T-helper 9 cell (primary cell): ENCODE measurements around the gene CCR2.

Experiments used
- DNase-seq: peaks from one replicate; pipeline ENCODE4 v3.0.0-alpha.2; 2020

Gene CCR2

DNA sequence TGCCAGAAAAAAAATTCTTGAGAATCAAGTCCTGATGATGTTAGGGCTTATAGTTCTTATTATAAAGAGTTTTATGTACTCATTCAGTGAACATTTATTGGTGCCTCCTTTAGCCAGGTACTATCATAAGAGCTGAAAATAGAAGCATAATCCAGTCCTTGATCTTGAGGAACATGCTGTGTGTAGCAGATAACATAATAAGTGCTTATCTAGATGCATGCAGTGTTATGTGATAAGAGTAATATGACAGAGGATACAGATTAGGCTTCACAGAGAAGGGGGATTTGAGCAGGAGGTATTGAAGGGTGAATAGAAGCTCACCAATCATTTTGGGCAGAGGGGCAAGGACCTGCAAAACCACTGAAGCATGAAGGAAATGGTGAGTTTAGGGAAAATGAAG lies 1.1 kb downstream of the CCR2 start:
- DNase-seq: no peak

DNA sequence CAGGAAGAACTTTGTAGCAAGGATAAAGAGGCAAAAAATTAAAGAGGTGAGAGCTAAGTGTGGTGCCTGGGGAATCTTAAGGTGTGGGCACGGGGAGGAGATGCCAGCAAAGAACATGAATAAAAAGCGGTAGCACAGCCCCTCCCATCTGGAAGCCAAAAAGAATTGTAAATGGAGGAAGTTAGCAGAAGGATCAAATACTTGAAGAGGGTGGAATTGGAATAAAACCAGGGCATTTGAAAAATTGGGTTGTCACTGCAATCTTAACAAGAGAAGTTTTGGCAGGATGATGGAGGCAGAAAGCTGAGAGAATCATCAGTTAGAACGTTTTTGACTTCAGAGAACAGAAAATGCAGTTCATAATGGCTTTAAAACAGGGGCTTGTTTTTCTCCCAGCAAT lies 2.4 kb downstream of the CCR2 start:
- DNase-seq: no peak

DNA sequence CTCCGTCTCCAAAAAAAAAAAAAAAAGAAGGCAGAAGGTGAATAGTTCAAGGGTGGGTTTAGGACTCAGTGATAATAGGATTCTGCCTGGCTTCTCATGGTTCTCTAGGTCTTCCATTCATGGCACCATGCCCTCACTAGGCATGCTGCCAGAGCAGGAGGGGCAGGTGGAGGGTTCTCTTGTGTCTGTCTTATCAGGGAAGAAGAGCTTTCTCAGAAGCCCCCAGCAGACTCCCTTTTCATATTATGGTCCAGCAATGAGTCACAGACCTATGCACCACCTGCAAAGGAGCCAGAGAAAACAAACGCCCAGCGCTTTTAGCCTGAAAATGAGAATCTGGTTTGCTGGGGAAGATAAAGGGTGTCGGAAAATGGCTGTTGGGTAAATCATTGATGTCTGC lies 3.0 kb downstream of the CCR2 start:
- DNase-seq: no peak

DNA sequence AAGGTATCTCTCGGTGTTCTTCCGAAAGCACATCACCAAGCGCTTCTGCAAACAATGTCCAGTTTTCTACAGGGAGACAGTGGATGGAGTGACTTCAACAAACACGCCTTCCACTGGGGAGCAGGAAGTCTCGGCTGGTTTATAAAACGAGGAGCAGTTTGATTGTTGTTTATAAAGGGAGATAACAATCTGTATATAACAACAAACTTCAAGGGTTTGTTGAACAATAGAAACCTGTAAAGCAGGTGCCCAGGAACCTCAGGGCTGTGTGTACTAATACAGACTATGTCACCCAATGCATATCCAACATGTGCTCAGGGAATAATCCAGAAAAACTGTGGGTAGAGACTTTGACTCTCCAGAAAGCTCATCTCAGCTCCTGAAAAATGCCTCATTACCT lies 4.6 kb downstream of the CCR2 start:
- no peak for DNase-seq

DNA sequence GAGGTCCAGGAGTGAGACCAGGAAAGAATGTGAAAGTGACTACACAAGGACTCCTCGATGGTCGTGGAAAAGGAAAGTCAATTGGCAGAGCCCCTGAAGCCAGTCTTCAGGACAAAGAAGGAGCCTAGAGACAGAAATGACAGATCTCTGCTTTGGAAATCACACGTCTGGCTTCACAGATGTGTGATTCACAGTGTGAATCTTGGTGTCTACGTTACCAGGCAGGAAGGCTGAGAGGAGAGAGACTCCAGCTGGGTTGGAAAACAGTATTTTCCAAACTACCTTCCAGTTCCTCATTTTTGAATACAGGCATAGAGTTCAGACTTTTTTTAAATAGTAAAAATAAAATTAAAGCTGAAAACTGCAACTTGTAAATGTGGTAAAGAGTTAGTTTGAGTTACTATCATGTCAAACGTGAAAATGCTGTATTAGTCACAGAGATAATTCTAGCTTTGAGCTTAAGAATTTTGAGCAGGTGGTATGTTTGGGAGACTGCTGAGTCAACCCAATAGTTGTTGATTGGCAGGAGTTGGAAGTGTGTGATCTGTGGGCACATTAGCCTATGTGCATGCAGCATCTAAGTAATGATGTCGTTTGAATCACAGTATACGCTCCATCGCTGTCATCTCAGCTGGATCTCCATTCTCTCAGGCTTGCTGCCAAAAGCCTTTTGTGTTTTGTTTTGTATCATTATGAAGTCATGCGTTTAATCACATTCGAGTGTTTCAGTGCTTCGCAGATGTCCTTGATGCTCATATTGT lies 6.0 kb downstream of the CCR2 start:
- no peak for DNase-seq

DNA sequence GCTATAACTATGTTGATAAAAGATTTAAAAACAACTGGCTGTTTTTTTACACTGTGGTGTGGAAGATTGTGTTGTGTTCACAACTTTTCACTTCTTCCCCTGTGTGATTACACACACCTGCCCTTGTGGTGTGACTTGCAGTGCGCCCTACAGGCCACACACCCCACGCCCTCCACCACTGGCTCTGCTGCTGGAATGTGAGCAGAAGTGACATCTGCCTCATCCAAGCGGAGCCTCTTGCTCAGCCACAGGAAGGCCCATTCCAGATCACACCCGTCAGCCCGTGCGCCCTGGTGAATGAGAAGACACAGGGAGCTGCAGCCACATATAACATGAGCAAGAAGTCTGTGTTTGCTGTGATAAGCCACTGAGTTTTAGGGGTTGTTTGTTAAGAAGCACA lies 7.0 kb downstream of the CCR2 start:
- DNase-seq: no peak

DNA sequence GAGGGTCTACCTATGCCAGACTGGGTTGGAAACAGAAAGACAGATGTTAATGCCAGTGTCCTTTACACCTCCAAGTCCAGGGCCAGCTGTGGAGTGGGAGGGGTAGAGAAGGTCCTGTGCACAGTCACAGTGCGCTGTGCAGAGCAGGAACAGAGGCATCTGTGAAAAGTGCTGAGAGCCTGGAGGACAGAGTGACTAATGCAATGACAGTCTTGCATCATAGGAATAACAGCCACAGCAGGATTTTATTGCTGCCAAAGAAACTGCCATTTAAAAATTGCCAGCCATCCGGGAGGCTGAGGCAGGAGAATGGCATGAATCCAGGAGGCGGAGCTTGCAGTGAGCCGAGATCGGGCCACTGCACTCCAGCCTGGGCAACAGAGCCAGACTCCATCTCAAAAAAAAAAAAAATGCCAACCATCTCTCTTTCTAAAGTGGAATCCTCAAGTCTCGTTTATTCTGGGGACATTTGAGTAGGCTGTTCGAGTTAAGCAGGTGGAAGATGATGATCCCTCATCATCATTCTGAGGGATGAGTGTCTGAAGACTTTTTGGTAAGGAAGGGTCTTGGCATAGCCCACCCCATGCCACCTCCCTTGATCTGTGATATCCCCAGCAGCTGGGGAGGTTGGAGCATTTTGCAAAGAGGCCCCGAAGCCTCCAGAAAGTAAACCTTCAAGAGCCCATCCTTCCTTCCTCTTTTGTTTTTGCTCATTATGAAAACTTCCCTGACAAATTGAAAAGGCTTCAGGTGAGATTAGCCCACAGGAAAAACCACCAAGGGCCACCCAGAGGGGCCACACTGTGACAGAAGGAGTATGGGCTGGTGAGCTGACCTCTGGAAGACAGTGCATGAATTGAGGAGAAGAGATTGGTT lies 7.7 kb downstream of the CCR2 start:
- no peak for DNase-seq

DNA sequence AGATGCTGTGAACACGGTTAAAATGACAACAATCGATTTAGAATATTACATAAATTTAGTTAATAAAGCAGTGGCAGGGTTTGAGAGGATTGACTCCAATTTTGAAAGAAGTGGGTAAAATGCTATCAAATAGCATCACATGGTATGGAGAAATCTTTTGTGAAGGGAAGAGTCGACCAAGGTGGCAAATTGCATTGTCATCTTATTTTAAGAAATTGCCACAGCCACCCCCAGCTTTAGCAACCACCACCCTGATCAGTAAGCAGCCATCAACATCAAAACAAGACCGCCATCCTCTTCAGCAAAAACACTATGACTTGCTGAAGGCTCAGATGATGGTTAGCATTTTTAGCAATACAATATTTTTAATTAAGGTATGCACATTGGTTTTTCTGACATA lies 11.1 kb downstream of the CCR2 start:
- DNase-seq: no peak

DNA sequence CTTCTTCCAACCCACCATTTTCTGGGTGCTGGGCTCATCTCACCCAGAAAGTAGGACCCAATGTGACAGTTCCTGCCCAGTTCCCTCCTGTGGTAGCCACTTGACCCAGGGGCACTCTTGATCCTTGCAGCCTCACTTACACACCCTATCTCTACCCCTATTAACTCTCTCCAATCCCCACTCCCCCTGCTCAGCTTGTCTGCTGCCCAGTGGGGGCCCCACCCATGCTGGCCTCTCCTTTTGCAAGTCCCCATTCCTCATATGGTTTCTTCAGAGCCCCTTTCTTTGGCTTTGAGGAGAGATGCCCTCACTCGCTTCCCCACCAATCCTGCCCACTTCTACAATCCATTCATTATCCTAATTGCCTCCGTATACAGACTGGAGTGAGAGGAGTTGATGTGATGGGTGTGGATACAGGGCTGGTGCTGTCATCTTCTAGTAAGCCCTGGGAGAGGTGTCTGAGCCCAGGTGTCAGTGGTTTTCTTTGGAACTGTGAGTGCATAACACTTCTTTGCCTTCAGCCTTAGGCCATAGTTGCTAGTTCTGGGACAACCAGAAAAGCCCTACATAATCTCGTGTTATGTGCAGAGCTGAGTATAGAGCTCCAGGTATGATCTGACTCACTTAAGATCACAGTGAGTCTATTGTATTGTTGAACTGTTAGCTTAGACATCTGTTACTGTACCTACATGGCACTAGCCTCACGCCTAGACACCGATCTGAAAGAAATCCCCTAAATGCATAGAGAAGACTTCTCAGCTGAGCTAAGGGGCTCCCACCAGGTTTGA lies 12.0 kb downstream of the CCR2 start:
- DNase-seq: no peak

DNA sequence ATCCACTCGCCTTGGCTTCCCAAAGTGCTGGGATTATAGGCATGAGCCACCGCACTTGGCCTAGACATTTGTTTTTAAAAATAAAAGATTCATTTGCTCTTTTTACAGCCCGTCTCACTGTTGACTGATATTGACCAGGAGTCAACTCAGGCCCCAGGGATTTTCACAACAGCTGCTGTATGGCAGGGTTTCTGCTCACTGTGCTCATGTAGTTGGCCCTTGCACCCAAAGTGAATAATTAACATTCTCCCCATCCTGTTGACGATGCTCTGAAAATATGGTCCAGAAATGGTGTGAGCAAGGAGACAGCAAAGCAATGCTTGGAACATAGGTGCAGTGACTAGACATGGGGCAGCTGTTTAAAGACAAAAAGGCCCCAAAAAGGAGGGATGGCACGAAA lies 13.9 kb downstream of the CCR2 start:
- DNase-seq: no peak

DNA sequence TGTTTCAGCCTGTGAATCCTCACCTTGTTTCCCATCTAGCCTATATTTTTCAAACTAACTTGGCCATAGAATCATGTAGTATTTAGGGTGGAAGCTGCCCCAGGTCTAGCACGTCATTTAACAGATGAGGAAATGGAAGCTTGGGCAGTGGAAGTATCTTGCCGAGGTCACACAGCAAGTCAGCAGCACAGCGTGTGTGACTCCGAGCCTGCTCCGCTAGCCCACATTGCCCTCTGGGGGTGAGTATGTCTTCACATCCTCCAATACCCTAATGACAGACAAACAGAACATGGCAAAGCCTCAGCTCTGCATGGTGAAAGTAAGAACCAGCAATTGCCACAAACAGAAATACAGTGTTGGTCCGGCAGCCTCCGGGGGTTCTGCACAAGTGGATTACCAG lies 14.7 kb downstream of the CCR2 start:
- DNase-seq: peak; percentile 47

DNA sequence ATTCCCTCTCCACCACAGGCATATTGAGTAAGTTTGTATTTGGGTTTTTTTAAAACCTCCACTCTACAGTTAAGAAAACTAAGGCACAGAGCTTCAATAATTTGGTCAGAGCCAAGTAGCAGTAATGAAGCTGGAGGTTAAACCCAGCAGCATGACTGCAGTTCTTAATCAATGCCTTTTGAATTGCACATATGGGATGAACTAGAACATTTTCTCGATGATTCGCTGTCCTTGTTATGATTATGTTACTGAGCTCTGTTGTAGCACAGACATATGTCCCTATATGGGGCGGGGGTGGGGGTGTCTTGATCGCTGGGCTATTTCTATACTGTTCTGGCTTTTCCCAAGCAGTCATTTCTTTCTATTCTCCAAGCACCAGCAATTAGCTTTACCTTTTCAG lies 15.2 kb downstream of the CCR2 start:
- DNase-seq: no peak

DNA sequence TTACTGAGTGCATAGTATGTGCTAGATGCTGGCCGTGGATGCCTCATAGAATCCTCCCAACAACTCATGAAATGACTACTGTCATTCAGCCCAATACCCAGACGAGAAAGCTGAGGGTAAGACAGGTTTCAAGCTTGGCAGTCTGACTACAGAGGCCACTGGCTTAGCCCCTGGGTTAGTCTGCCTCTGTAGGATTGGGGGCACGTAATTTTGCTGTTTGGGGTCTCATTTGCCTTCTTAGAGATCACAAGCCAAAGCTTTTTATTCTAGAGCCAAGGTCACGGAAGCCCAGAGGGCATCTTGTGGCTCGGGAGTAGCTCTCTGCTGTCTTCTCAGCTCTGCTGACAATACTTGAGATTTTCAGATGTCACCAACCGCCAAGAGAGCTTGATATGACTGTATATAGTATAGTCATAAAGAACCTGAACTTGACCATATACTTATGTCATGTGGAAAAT lies 15.8 kb downstream of the CCR2 start:
- no peak for DNase-seq

DNA sequence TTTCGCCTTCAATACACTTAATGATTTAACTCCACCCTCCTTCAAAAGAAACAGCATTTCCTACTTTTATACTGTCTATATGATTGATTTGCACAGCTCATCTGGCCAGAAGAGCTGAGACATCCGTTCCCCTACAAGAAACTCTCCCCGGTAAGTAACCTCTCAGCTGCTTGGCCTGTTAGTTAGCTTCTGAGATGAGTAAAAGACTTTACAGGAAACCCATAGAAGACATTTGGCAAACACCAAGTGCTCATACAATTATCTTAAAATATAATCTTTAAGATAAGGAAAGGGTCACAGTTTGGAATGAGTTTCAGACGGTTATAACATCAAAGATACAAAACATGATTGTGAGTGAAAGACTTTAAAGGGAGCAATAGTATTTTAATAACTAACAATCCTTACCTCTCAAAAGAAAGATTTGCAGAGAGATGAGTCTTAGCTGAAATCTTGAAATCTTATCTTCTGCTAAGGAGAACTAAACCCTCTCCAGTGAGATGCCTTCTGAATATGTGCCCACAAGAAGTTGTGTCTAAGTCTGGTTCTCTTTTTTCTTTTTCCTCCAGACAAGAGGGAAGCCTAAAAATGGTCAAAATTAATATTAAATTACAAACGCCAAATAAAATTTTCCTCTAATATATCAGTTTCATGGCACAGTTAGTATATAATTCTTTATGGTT lies 17.1 kb downstream of the CCR2 start, which contains the start of gene CCR5:
Gene CCR5, plus strand, starts transcription at position 108 of the 680 bp plus-strand sequence. CDS start 1,957 bp downstream, outside the sequence.
- no peak for DNase-seq

DNA sequence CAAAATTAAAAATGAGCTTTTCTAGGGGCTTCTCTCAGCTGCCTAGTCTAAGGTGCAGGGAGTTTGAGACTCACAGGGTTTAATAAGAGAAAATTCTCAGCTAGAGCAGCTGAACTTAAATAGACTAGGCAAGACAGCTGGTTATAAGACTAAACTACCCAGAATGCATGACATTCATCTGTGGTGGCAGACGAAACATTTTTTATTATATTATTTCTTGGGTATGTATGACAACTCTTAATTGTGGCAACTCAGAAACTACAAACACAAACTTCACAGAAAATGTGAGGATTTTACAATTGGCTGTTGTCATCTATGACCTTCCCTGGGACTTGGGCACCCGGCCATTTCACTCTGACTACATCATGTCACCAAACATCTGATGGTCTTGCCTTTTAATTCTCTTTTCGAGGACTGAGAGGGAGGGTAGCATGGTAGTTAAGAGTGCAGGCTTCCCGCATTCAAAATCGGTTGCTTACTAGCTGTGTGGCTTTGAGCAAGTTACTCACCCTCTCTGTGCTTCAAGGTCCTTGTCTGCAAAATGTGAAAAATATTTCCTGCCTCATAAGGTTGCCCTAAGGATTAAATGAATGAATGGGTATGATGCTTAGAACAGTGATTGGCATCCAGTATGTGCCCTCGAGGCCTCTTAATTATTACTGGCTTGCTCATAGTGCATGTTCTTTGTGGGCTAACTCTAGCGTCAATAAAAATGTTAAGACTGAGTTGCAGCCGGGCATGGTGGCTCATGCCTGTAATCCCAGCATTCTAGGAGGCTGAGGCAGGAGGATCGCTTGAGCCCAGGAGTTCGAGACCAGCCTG lies 17.8 kb downstream of the CCR2 start:
- no peak for DNase-seq

DNA sequence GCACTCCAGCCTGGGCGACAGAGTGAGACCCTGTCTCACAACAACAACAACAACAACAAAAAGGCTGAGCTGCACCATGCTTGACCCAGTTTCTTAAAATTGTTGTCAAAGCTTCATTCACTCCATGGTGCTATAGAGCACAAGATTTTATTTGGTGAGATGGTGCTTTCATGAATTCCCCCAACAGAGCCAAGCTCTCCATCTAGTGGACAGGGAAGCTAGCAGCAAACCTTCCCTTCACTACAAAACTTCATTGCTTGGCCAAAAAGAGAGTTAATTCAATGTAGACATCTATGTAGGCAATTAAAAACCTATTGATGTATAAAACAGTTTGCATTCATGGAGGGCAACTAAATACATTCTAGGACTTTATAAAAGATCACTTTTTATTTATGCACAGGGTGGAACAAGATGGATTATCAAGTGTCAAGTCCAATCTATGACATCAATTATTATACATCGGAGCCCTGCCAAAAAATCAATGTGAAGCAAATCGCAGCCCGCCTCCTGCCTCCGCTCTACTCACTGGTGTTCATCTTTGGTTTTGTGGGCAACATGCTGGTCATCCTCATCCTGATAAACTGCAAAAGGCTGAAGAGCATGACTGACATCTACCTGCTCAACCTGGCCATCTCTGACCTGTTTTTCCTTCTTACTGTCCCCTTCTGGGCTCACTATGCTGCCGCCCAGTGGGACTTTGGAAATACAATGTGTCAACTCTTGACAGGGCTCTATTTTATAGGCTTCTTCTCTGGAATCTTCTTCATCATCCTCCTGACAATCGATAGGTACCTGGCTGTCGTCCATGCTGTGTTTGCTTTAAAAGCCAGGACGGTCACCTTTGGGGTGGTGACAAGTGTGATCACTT lies 18.8 kb downstream of the CCR2 start:
- DNase-seq: no peak

DNA sequence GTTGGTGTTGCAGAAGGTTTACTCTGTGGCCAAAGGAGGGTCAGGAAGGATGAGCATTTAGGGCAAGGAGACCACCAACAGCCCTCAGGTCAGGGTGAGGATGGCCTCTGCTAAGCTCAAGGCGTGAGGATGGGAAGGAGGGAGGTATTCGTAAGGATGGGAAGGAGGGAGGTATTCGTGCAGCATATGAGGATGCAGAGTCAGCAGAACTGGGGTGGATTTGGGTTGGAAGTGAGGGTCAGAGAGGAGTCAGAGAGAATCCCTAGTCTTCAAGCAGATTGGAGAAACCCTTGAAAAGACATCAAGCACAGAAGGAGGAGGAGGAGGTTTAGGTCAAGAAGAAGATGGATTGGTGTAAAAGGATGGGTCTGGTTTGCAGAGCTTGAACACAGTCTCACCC lies 20.8 kb downstream of the CCR2 start:
- no peak for DNase-seq

DNA sequence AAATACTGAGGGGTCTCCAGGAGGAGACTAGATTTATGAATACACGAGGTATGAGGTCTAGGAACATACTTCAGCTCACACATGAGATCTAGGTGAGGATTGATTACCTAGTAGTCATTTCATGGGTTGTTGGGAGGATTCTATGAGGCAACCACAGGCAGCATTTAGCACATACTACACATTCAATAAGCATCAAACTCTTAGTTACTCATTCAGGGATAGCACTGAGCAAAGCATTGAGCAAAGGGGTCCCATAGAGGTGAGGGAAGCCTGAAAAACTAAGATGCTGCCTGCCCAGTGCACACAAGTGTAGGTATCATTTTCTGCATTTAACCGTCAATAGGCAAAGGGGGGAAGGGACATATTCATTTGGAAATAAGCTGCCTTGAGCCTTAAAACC lies 21.3 kb downstream of the CCR2 start:
- no peak for DNase-seq

DNA sequence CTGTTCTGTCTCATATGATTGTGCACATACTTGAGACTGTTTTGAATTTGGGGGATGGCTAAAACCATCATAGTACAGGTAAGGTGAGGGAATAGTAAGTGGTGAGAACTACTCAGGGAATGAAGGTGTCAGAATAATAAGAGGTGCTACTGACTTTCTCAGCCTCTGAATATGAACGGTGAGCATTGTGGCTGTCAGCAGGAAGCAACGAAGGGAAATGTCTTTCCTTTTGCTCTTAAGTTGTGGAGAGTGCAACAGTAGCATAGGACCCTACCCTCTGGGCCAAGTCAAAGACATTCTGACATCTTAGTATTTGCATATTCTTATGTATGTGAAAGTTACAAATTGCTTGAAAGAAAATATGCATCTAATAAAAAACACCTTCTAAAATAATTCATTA lies 21.9 kb downstream of the CCR2 start:
- DNase-seq: no peak

DNA sequence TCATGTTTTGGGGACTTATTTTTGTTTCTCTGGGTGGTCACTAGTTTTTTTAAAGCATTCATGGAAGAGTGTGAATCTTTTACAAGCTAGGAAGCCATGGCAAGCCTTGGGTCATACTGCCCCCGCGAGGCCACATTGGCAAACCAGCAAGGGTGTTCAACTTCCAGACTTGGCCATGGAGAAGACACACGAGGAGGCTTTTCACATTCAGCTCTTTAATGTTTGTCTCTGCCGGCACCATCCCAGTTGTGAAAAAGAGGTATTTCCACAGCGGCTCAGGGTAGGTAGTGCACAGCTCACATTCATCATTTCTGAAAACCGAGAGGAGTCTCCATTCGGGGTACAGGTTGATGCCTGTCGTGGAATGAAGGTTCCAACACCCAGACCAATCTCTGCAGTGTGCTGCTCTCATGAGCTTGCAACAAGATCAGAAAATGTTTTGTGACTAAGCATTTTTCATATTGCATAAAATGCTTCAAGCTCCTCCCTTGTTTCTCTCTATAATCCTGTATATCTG lies 24.6 kb downstream of the CCR2 start:
- DNase-seq: peak; percentile 50
